ENCODE data around the gene IQCE. TPM values are rescaled to one million over a fixed set of nuclear protein-coding genes. Genes with fewer than 3 reads are reported as not detected.

The IQCE gene
- total RNA-seq, result 10 to 100 TPM; 18.0 to 51.3 (median 23.9) TPM

DNA sequence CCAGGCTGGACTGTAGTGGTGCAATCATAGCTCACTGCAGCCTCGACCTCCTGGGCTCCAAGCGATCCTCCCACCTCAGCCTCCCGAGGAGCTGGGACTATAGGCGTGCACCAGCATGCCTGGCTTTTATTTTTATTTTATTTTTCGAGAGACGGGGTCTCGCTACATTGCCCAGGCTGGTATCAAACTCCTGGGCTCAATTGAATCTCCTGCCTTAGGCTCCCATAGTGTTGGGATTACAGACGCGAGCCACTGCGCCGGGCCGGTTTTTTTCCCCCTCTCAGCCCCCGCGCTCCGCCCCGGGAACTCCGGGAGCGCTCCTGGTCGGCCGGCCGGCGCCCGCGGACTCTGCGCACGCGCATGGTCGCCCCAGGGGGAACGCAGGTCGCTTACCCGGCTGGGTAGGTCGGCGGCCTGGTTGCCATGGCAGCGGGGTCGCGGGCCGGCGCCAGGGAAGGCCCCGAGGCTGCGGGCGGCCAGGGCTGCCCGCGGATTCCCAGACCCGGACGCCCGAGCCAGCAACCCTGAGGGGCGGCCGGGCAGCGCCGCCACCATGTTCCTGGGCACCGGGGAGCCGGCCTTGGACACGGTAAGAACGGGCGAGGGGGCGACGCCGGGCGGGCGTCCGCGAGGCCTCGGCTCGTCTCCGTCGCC lies at the start of gene IQCE:
IQCE (plus strand) TSS at position 351 of the 654 bp plus-strand sequence; CDS start at position 554, 203 bp downstream.
- no peaks in the 10 kb centered on the region for H3K27me3 ChIP-seq
- no peaks in the 10 kb centered on the region for H3K9me3 ChIP-seq
- peak within 1 kb of the TSS; percentile 65 to 86 (median 74) for H3K27ac ChIP-seq
- WGBS, 2 donors, result 1 to 5% methylated on average over 11 to 39 of the region's 66 CpGs
- peak; percentile 20 to 80 for TF ChIP-seq POLR2AphosphoS5 (IDR thresholded peaks at IDR 0.05)
- TF ChIP-seq POLR2A (IDR thresholded peaks at IDR 0.05), result peak in 1 of 4 donors; percentile 54
- peak in 1 of 4 donors; percentile 2 for TF ChIP-seq EP300 (IDR thresholded peaks at IDR 0.05)
- TF ChIP-seq CTCF (IDR thresholded peaks at IDR 0.05), result peak in 1 of 6 experiments; percentile 18
- ATAC-seq (ENCODE audit: low FRiP score in 2 of 2) (peak; percentile 89), DNase-seq (peak; percentile 95 to 99)
- H3K36me3 ChIP-seq, result peaks cover 0 to 3% (median 0%) of the 10 kb centered on the region in 4 donors
- peaks cover 31 to 51% (median 35%) of the 10 kb centered on the region in 4 donors for H3K4me1 ChIP-seq
- peak within 1 kb of the TSS; percentile 64 to 100 (median 88) for H3K4me3 ChIP-seq

DNA sequence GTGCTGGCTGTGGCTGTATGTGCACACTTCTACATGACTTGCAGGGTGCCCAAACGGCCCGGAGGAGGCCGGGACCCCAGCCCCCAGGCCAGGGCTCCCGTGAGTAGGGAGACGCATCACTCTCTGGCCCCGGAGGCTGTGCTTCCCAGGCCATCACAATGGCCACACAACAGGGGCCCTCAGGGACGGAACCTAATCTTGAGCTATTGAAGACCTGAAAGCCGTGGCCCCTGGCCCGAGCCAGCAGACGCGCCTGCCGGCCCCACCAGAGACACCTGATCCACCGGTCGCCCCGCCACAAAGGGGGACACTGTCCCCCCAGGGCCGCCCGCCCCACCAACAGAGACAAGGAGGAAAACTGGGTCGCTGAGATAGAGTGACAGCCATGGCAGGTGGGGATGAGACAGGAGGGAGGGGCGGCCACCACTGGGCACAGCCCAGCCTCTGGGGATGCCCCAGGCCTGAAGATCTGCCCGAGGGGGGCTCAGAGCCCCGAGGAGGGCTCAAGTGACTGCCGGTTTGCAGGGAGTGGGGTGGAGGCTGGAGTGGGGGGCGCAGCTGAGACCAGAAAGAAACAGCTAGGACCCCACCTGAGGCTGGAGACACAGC lies 49.4 kb upstream of the IQCE start:
- DNase-seq, result peak in 1 of 2 donors; percentile 78
- H3K36me3 ChIP-seq, result no peaks in the 10 kb centered on the region
- no peak for TF ChIP-seq POLR2AphosphoS5 (IDR thresholded peaks at IDR 0.05)
- no peak for TF ChIP-seq CTCF (IDR thresholded peaks at IDR 0.05)
- TF ChIP-seq POLR2A (IDR thresholded peaks at IDR 0.05), result no peak
- TF ChIP-seq EP300 (IDR thresholded peaks at IDR 0.05), result no peak
- peak overlapping the region; percentile 25 to 89 (median 75) for H3K27ac ChIP-seq
- H3K4me3 ChIP-seq, result no peak overlapping the region
- 75 to 87% methylated on average over 7 to 21 of the region's 23 CpGs for WGBS, 2 donors
- no peak for ATAC-seq (ENCODE audit: low FRiP score in 2 of 2)
- no peaks in the 10 kb centered on the region for H3K27me3 ChIP-seq
- H3K4me1 ChIP-seq, result peaks cover 52 to 56% (median 54%) of the 10 kb centered on the region in 4 donors
- no peaks in the 10 kb centered on the region for H3K9me3 ChIP-seq

- WGBS, 2 donors, result 83 to 86% methylated on average over 13 of the region's 13 CpGs
- TF ChIP-seq POLR2AphosphoS5 (IDR thresholded peaks at IDR 0.05) (no peak), CTCF (IDR thresholded peaks at IDR 0.05) (no peak), POLR2A (IDR thresholded peaks at IDR 0.05) (no peak), EP300 (IDR thresholded peaks at IDR 0.05) (no peak)
- peak overlapping the region; percentile 55 to 89 (median 75) for H3K27ac ChIP-seq
These were observed 48.5 kb upstream of the IQCE start for GRCh38 chr7:2510130-2510776.

GRCh38 chr7:2510909-2511768 lies 47.6 kb upstream of the IQCE start:
- no peaks in the 10 kb centered on the region for H3K27me3 ChIP-seq
- TF ChIP-seq POLR2A (IDR thresholded peaks at IDR 0.05), result peak in 1 of 4 donors; percentile 33
- no peak for TF ChIP-seq EP300 (IDR thresholded peaks at IDR 0.05)
- TF ChIP-seq POLR2AphosphoS5 (IDR thresholded peaks at IDR 0.05), result peak in 1 of 2 donors; percentile 52
- TF ChIP-seq CTCF (IDR thresholded peaks at IDR 0.05), result no peak
- peaks cover 52 to 56% (median 54%) of the 10 kb centered on the region in 4 donors for H3K4me1 ChIP-seq
- DNase-seq (peak; percentile 72 to 84), ATAC-seq (ENCODE audit: low FRiP score in 2 of 2) (peak; percentile 7 to 53)
- WGBS, 2 donors, result 20% methylated on average over 20 of the region's 27 CpGs; no CpG with 5 or more reads in 1 of the 2 donors
- peak overlapping the region; percentile 55 to 89 (median 75) for H3K27ac ChIP-seq
- H3K4me3 ChIP-seq, result peak overlapping the region in 2 of 4 donors; percentile 17
- H3K9me3 ChIP-seq, result no peaks in the 10 kb centered on the region
- no peaks in the 10 kb centered on the region for H3K36me3 ChIP-seq

More at GRCh38 chr7:2510130-2510776, 48.5 kb upstream of the IQCE start:
- Histone ChIP-seq H3K27me3 (no peaks in the 10 kb centered on the region), H3K9me3 (no peaks in the 10 kb centered on the region), H3K36me3 (no peaks in the 10 kb centered on the region), H3K4me3 (no peak overlapping the region), H3K4me1 (peaks cover 52 to 56% (median 54%) of the 10 kb centered on the region in 4 donors)
- no peak for DNase-seq
- ATAC-seq (ENCODE audit: low FRiP score in 2 of 2), result no peak

All from upper lobe of left lung (tissue), 6 donors.